ENCODE measurements around the gene PSMB2.
"Not testable (repeated sequence)": the region's sequence is repeated elsewhere in the genome, so short reads cannot be mapped to it uniquely, and the experiment has no call there.

The PSMB2 gene

GRCh38 chr1:35591211-35591610 is 50.1 kb downstream of the PSMB2 start:
- DNase-seq = no peak

DNA sequence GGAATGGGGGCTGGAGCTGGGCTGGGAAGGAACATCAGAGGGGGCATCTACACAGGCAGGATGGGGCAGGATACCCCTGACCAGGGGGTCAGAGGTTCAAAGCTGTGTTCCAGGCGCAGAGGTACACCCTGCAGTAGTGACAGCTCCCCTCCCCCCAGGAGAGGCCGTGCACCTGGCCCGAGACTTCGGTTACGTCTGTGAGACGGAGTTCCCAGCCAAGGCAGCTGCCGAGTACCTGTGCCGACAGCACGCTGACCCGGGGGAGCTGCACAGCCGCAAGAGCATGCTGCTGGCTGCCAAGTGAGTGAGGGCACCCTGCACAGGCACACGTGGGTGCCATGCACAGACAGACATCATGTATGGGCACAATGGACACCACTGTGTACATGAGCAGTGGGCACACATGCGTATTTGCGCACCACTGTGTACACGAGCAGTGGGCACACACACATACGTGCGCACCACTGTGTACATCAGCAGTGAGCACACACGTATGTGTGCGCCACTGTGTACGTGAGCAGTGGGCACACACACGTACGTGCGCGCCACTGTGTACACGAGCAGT is 50.8 kb downstream of the PSMB2 start:
- no peak for DNase-seq

DNA sequence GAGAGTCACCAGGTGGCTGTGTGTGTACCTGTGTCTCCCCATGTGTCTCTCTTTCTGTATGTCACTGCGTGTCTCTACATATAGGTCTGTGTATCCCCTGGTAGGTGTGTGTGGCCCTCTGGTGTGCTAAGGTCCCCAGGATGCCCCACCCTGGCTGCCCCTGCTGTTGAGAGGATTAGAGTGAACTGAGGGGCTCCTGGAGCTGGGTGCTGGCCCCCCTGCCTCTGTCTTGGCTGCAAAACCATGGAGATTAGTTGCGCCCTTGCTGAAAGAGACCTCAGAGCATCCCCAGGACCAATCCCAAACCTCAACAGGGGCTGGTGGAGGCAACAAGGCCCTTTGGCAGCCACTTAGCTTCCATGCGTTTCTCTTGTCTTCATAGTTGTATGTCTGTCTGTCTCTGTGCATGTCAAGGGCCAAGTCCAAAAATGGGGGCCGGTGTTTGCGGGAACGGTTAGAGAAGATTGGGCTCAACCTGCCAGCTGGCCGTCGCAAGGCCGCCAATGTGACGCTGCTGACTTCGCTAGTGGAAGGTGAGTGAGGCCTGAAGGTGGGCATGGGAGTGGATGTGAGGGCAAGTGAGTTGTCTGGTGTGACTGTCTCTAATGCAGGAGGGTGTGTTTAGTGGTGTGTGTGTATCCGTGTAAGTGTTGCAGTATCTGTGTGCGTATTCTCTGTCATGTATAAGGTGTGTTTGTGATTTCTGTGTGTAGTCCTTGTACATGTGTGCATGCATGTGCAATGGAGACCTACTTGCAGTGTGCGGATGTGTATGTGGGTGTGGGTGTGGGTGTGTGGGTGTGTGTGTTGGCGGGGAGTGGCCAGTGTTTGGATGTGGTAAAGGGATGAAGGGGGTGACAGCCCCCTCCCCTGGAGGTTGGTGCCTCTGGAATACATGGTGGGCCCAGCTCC is 51.6 kb downstream of the PSMB2 start:
- no peak for DNase-seq

- no peak for DNase-seq
These were observed 53.0 kb downstream of the PSMB2 start for GRCh38 chr1:35588197-35588910.

DNA sequence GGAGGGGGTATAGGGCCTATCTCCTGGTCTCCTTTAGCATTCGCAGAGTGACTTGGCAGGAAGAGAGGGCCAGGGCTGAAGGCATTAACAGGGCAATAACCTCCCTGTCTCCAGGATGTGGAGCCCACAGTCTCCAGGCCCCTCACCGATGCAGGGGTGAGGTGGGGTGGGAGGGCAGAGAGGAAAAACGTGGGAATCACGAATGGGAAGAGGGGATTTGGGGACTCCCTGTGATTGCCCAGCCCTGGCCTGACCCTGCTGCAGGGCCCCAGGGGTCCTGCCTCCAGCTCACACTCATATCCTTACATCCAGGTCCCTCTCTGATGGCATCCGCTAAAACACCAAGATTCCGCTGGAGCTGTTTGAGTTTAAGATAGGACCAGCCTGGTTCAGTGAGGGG is 53.6 kb downstream of the PSMB2 start:
- no peak for DNase-seq

GRCh38 chr1:35586808-35587207 is 54.5 kb downstream of the PSMB2 start:
- DNase-seq = no peak

- not testable (repeated sequence) for DNase-seq
These were observed 55.5 kb downstream of the PSMB2 start for GRCh38 chr1:35585805-35586204.

DNA sequence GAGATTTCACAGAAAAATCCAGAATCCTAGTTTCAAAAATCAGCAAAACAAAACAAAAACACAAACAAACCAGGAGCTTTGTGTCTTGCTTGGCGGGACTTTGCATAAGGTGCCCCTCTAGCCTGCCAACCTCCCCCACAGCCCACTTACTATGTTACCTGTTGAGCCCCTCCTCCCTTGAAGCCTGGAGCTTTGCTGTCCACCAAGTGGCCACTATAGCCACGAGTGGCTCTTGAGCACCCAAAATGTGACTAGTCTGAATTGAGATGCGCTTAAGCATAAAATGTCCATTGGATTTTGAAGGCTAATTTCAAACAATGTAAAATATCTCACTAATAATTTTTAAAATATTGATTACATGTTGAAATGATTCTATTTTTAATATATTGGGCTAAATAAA is 56.0 kb downstream of the PSMB2 start:
- DNase-seq = no peak

GRCh38 chr1:35581621-35582020 is 59.7 kb downstream of the PSMB2 start:
- DNase-seq = not testable (repeated sequence)

GRCh38 chr1:35580949-35581388 is 60.4 kb downstream of the PSMB2 start:
- DNase-seq = no peak

DNA sequence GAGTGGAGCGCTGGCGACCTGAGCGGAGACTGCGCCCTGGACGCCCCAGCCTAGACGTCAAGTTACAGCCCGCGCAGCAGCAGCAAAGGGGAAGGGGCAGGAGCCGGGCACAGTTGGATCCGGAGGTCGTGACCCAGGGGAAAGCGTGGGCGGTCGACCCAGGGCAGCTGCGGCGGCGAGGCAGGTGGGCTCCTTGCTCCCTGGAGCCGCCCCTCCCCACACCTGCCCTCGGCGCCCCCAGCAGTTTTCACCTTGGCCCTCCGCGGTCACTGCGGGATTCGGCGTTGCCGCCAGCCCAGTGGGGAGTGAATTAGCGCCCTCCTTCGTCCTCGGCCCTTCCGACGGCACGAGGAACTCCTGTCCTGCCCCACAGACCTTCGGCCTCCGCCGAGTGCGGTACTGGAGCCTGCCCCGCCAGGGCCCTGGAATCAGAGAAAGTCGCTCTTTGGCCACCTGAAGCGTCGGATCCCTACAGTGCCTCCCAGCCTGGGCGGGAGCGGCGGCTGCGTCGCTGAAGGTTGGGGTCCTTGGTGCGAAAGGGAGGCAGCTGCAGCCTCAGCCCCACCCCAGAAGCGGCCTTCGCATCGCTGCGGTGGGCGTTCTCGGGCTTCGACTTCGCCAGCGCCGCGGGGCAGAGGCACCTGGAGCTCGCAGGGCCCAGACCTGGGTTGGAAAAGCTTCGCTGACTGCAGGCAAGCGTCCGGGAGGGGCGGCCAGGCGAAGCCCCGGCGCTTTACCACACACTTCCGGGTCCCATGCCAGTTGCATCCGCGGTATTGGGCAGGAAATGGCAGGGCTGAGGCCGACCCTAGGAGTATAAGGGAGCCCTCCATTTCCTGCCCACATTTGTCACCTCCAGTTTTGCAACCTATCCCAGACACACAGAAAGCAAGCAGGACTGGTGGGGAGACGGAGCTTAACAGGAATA is 64.0 kb downstream of the PSMB2 start:
- no peak for DNase-seq

- not testable (repeated sequence) for DNase-seq
These were observed 64.6 kb downstream of the PSMB2 start for GRCh38 chr1:35576766-35577070.

DNA sequence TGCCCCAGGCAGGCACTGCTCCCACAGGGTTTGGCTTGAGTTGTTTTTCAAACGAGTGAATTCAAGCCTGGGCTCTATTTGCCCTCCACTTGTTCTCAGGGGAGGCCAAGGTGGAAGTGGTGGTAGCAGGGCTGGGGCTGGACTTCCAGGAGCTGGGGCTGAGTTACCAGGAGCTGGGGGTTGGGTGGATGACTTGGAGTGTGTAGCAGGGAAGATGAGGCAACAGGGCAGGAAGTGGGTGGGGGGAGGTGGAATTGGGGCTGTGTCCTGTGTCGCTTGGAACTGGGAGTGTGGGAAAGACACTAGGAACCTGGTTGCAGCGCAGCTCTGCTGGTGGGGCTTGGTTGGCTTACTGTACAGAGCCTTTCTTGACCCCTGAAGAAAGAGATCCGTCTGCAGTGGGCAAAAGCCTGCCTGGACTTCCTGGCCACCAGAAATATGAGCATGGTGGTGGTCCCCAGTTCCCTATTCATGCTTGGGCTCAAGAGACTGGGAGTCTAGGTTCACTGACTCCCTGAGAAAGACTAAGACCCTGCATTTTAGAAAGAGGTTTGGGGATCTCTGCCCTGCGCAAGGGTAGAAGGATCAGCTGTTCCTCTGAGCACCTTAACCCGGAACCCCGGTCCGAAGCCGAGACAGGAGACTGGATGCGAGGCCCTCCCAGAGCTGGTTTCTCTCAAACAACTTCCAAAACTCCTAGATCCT is 65.1 kb downstream of the PSMB2 start:
- DNase-seq = no peak

GRCh38 chr1:35575416-35575958 is 65.8 kb downstream of the PSMB2 start:
- no peak for DNase-seq

- no peak for DNase-seq
These were observed 66.5 kb downstream of the PSMB2 start for GRCh38 chr1:35574655-35575415.

DNA sequence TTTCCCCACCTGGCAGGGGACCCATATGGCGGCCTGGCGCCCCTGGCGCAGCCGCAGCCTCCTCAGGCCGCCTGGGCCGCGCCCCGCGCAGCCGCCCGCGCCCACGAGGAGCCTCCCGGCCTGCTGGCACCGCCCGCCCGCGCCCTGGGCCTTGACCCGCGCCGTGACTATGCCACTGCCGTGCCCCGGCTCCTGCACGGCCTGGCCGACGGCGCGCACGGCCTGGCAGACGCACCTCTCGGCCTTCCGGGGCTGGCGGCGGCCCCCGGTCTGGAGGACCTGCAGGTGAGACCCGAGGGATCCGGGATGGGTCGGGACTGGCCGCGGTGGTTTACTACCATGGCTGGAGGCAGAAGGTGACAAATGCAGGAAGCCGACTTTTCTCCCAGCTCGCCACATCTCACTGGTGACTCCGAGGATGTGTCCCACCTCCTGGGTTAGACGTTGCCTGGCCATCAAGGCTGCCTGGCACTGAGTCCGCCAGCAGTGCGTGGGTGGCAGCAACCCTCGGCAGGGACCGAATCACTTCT is 67.1 kb downstream of the PSMB2 start:
- no peak for DNase-seq

- DNase-seq = peak; percentile 38
These were observed 67.9 kb downstream of the PSMB2 start, which contains the start of gene TFAP2E for GRCh38 chr1:35573198-35574124. TSS of gene TFAP2E (plus strand) at chr1:35573314. CDS start at chr1:35573578, 264 bp downstream.

- no peak for DNase-seq
These were observed 69.0 kb downstream of the PSMB2 start for GRCh38 chr1:35572296-35572695.

- no peak for DNase-seq
These were observed 70.1 kb downstream of the PSMB2 start for GRCh38 chr1:35571263-35571662.

Measured in NCI-H774 (cell line).